Uterus (tissue), 4 donors: ENCODE measurements around the gene CATSPERZ. TPM values are rescaled to one million over a fixed set of nuclear protein-coding genes. Genes with fewer than 3 reads are reported as not detected.

ENCODE experiments used
- DNase-seq, 2 donors: peaks; one replicate each; pipeline ENCODE4 v3.0.0-alpha.2; 2019 to 2020
- H3K27ac ChIP-seq, 2 donors: fragments of 200-600 bp; sonication (generic); 1 replicate in 1 of 2; 2 replicates in 1 of 2; pipeline ENCODE4 v1.5.1; 2016 to 2018
- H3K27me3 ChIP-seq, 2 donors: fragments of 200-600 bp; sonication (generic); one replicate each; pipeline ENCODE4 v1.5.1; 2018 to 2019; ENCODE audit warnings: control low read depth in 1 of 2
- H3K36me3 ChIP-seq, 2 donors: fragments of 200-600 bp; sonication (generic); one replicate each; pipeline ENCODE4 v1.5.1; 2019; ENCODE audit warnings: control low read depth in 1 of 2
- H3K4me1 ChIP-seq, 2 donors: fragments of 200-600 bp; sonication (generic); one replicate each; pipeline ENCODE4 v1.5.1; 2018 to 2019; ENCODE audit warnings: control low read depth in 1 of 2
- H3K4me3 ChIP-seq, 2 donors: fragments of 200-600 bp; sonication (generic); 1 replicate in 1 of 2; 2 replicates in 1 of 2; pipeline ENCODE4 v1.5.1; 2018 to 2019; ENCODE audit warnings: mild to moderate bottlenecking in 1 of 2
- H3K9me3 ChIP-seq, 2 donors: fragments of 200-600 bp; sonication (generic); one replicate each; pipeline ENCODE4 v1.5.1; 2019; ENCODE audit warnings: control low read depth in 1 of 2
- POLR2A ChIP-seq, 2 donors: fragments of 450-650 bp; IDR thresholded peaks; one replicate each; pipeline ENCODE4 v1.6.1; 2016; ENCODE audit warnings: antibody characterized with exemption in 2 of 2, mild to moderate bottlenecking in 1 of 2, moderate library complexity in 1 of 2
- intact Hi-C: fragments of 100-400 bp; cut with DNase I; formaldehyde crosslinking; loops from one replicate; pipeline ENCODE4 v1.15.1; 2023; ENCODE audit warnings: low total_unique reads
- total RNA-seq, 4 donors: library from RNA; depleted of rRNA in 3 of 4; stranded (reverse); fragments of >200 nt in 3 of 4; gene quantifications; one replicate each; pipeline versions ENCODE4 v1.1.0 to v1.2.4, GENCODE V29; 2014 to 2023
- TF ChIP-seq, protein P1 (sequence below), 4 experiments: fragments of 200-600 bp in 2 of 4; fragments of 450-650 bp in 2 of 4; sonication (generic) in 2 of 4; IDR thresholded peaks; one replicate each; pipeline ENCODE4 v1.5.1; 2016 to 2019; ENCODE audit warnings: antibody characterized with exemption in 4 of 4, mild to moderate bottlenecking in 2 of 4, moderate library complexity in 1 of 4
- donor health status: DM: yes; HTN: yes; CAD: no.

CATSPERZ gene
- total RNA-seq, 4 donors from 2014 or later, result not detected

DNA sequence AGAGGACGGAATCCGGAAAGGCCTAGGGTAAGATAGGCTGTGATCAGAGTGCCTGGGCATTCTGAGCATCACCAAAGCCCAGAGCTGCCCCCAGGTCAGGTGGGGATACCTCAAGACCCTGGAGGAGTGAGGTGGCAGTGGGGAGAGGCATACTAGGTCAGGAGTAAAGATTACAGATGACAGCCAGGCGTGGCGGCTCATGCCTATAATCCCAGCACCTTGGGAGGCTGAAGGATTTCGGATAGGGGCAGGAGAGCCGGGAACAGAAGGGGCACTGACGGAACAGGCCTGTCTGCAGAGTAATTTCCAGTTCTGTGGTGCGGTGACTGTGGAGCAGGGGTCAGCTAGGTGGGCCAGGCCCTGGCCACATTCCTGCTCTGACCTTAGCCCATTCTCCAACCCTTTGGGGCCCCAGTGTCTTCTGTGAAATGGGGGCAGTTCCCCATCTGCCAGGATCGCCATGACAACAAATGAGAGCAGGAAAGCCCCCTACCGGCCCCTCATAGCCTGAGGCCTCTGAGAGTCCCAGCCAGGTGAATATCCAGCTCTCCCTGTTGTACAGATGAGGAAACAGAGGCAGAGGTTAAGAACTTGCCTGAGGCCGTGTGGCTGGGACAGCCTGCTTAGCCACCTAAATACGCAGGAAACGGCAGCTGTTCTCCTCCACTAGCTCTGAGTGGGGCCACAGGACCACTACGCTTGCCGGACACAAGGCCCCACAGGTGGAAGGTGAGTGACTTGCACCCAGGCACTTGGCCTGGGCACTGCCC, 24.9 kb upstream of the CATSPERZ start:
- H3K9me3 ChIP-seq, result no peaks in the 10 kb centered on the region
- no peaks in the 10 kb centered on the region for H3K4me1 ChIP-seq
- no peak overlapping the region for H3K4me3 ChIP-seq
- no peaks in the 10 kb centered on the region for H3K27me3 ChIP-seq
- no peak for DNase-seq
- no peaks in the 10 kb centered on the region for H3K36me3 ChIP-seq
- TF ChIP-seq, protein P1, sequence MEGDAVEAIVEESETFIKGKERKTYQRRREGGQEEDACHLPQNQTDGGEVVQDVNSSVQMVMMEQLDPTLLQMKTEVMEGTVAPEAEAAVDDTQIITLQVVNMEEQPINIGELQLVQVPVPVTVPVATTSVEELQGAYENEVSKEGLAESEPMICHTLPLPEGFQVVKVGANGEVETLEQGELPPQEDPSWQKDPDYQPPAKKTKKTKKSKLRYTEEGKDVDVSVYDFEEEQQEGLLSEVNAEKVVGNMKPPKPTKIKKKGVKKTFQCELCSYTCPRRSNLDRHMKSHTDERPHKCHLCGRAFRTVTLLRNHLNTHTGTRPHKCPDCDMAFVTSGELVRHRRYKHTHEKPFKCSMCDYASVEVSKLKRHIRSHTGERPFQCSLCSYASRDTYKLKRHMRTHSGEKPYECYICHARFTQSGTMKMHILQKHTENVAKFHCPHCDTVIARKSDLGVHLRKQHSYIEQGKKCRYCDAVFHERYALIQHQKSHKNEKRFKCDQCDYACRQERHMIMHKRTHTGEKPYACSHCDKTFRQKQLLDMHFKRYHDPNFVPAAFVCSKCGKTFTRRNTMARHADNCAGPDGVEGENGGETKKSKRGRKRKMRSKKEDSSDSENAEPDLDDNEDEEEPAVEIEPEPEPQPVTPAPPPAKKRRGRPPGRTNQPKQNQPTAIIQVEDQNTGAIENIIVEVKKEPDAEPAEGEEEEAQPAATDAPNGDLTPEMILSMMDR (IDR thresholded peaks at IDR 0.05), result no peak
- no peak for TF ChIP-seq POLR2A (IDR thresholded peaks at IDR 0.05)
- H3K27ac ChIP-seq, result no peak overlapping the region
- intact Hi-C loops, result no loop called here

DNA sequence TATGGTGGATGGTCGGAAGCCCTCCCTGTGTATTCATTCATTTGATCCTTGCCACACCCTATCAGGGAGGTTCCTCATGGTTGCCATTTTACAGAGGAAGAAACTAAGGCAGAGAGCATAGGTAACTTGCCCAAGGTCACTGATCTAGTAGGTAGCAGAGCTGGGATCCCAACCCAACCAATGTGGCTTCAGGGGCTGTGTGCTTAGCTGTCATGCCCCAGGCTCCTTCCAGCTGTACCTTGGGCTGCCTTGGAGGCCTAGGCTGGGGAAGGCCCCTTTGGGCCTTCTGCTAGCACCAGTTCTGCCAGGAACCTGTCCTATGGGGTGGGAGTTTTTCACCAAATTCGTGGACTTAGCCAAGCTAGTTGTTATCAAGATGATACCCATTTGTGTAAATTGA, 24.3 kb upstream of the CATSPERZ start:
- no peaks in the 10 kb centered on the region for H3K36me3 ChIP-seq
- DNase-seq, result no peak
- intact Hi-C loops, result no loop called here
- no peak overlapping the region for H3K27ac ChIP-seq
- no peak overlapping the region for H3K4me3 ChIP-seq
- H3K27me3 ChIP-seq, result no peaks in the 10 kb centered on the region
- no peak for TF ChIP-seq POLR2A (IDR thresholded peaks at IDR 0.05)
- TF ChIP-seq, protein P1 (IDR thresholded peaks at IDR 0.05), result no peak
- H3K4me1 ChIP-seq, result no peaks in the 10 kb centered on the region
- H3K9me3 ChIP-seq, result no peaks in the 10 kb centered on the region

DNA sequence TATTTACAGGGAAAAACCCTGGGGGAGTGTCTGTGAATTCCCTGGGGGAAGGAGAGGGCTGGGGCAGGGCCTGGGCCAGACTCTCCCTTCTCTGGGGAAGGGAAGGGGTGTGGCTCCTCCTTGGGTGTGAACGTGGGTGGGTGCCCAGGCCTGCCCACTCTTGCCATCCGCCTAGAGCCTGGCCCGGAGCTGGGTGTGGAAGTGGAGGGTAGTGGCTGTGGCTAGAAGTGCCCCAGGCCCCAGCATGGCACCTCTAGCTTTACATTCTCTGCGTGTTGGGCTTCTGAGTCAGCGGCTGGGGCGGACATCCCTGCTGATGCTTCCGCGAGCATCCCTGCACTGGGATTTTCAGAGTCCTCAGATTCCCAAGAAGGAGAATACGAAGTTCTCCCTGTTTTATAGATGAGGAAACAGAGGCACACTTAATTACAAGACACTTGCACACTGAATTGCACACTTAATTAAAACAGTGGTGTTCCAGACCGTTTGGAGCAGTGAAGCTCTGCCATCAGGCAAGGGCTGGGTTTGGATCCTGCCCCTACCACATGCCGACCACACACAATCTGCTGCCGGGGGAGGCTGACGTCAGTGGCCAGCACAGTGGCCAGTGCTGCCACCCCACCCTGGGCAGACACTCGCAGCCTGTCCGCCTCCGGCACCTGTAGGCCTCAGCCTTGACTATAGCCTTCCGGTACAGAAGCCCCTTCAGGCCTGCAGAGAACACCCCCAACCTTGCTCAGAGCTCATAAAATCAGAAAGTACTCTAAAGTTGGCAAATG, 23.3 kb upstream of the CATSPERZ start:
- no peak overlapping the region for H3K27ac ChIP-seq
- no peaks in the 10 kb centered on the region for H3K9me3 ChIP-seq
- TF ChIP-seq, protein P1 (IDR thresholded peaks at IDR 0.05), result no peak
- no peak for TF ChIP-seq POLR2A (IDR thresholded peaks at IDR 0.05)
- H3K4me1 ChIP-seq, result no peaks in the 10 kb centered on the region
- intact Hi-C loops, result no loop called here
- no peak for DNase-seq
- no peak overlapping the region for H3K4me3 ChIP-seq
- no peaks in the 10 kb centered on the region for H3K27me3 ChIP-seq
- no peaks in the 10 kb centered on the region for H3K36me3 ChIP-seq

DNA sequence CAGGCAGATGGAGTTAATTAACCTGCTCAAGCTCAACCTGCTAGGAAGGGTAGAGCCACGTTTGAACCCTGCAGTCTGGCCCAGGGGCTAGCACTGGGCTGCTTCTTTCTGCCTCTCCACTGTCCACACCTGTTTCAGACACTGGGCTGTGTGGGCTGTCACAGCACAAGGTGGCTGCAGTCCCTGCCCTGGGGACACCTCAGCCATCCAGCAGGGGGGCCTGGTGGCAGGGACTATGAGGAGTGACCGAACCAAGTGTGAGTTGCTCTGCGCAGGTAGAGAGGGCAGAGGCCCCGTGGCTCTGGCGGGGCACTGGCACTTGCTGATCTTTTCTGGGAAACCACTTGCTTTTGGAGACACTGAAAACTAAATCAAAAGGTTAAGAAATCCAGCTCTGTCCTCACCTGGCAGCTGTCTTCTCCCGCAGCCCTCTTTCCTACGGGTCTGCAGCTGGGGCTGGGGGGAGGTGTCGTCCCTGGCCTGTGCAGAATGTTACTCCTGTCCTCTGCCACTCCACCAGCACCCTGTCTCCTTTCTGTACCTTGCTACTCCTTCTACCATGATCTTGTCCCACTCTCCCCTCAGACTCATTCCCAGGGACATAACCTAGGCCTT, 21.5 kb upstream of the CATSPERZ start:
- no peak for DNase-seq
- Histone ChIP-seq H3K4me3 (no peak overlapping the region), H3K36me3 (no peaks in the 10 kb centered on the region), H3K4me1 (peaks cover 6% of the 10 kb centered on the region in 2 donors), H3K27me3 (no peaks in the 10 kb centered on the region), H3K9me3 (no peaks in the 10 kb centered on the region), H3K27ac (no peak overlapping the region)
- TF ChIP-seq, protein P1 (IDR thresholded peaks at IDR 0.05), result no peak
- no peak for TF ChIP-seq POLR2A (IDR thresholded peaks at IDR 0.05)
- intact Hi-C loops, result no loop called here
